SH-SY5Y (cell line): ENCODE results near the gene LRMDA.

Experiments used
- GATA2 ChIP-seq: IDR thresholded peaks from 2 replicates; pipeline ENCODE4 v1.6.1; 2011; ENCODE audit warnings: mild to moderate bottlenecking, low read depth, low read length
- GATA3 ChIP-seq: IDR thresholded peaks from 2 replicates; pipeline ENCODE4 v1.6.1; 2011; ENCODE audit warnings: low read depth, mild to moderate bottlenecking, low read length, moderate library complexity

DNA sequence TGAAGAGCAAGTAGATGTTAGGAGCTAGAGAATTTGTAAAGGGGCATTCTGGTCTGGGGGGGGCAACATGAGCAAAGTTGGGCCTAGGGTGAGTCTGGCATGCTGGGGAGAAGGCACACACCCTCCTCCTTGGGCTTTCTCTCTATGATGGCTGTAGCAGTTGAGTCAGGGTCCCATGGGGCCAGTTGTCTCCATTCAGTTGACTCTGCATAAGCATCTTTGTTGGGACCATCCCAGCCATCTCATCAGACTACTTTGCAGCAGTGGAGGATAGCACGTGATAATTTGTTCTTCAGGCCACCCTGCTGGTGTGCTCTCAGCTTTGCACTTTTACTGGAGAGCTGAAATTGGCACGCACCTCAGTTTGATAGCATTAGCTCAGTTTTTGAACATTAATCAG is 55.2 kb downstream of the LRMDA start:
- TF ChIP-seq GATA2: no peak
- no peak for TF ChIP-seq GATA3
